ENCODE results near the gene TNRC6B. TPM values are rescaled to one million over a fixed set of nuclear protein-coding genes. Genes with fewer than 3 reads are reported as not detected.

The TNRC6B gene
- total RNA-seq, 1 donor = 26.4 TPM

DNA sequence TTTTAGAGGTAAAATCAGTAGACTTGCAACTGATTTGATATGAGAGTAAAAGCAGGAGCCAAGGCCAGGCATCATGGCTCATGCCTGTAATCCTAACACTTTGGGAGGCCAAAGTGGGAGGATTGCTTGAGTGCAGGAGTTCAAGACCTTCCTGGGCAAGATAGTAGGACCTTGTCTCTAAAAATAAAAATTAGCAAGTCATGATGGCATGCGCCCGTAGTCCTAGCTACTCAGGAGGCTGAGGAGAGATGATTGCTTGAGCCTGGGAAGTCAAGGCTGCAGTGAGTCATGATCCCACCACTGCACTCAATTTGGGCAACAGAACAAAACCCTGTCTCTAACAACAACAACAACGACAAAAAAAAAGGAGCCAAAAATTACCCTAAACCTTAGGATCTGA is 206.2 kb downstream of the TNRC6B start:
- H3K4me2 ChIP-seq (ENCODE audit: insufficient read depth, low read length) = peak overlapping the region; percentile 25
- H3K27me3 ChIP-seq (ENCODE audit: insufficient read depth, low read length) = no peaks in the 10 kb centered on the region
- H3K79me2 ChIP-seq (ENCODE audit: insufficient read depth, low read length) = peaks cover 63% of the 10 kb centered on the region
- DNase-seq (ENCODE audit: insufficient read length, low spot score, missing footprints) = no peak
- H3K36me3 ChIP-seq (ENCODE audit: insufficient read depth, low read length) = no peaks in the 10 kb centered on the region
- H3K4me3 ChIP-seq (ENCODE audit: insufficient read depth, low read length) = no peak overlapping the region
- H3K9me3 ChIP-seq (ENCODE audit: low read depth, low read length) = no peaks in the 10 kb centered on the region
- H3K4me1 ChIP-seq (ENCODE audit: insufficient read depth, low read length) = peaks cover 18% of the 10 kb centered on the region
- H4K20me1 ChIP-seq (ENCODE audit: insufficient read depth, low read length) = peaks cover 5% of the 10 kb centered on the region
- H2AFZ ChIP-seq (ENCODE audit: low read length) = no peak overlapping the region
- no peak for TF ChIP-seq CTCF (IDR thresholded peaks at IDR 0.05; ENCODE audit: extremely low read depth, low read depth, low read length)
- peak overlapping the region; percentile 80 for H3K27ac ChIP-seq (ENCODE audit: low read depth, low read length)

- no peak overlapping the region for H3K4me2 ChIP-seq (ENCODE audit: insufficient read depth, low read length)
- H3K4me3 ChIP-seq (ENCODE audit: insufficient read depth, low read length) = no peak overlapping the region
- peak overlapping the region; percentile 80 for H3K27ac ChIP-seq (ENCODE audit: low read depth, low read length)
- no peaks in the 10 kb centered on the region for H3K36me3 ChIP-seq (ENCODE audit: insufficient read depth, low read length)
- no peak for TF ChIP-seq CTCF (IDR thresholded peaks at IDR 0.05; ENCODE audit: extremely low read depth, low read depth, low read length)
- H2AFZ ChIP-seq (ENCODE audit: low read length) = no peak overlapping the region
- peak; percentile 58 for DNase-seq (ENCODE audit: insufficient read length, low spot score, missing footprints)
- H4K20me1 ChIP-seq (ENCODE audit: insufficient read depth, low read length) = peaks cover 5% of the 10 kb centered on the region
- no peaks in the 10 kb centered on the region for H3K9me3 ChIP-seq (ENCODE audit: low read depth, low read length)
- H3K4me1 ChIP-seq (ENCODE audit: insufficient read depth, low read length) = peaks cover 18% of the 10 kb centered on the region
- no peaks in the 10 kb centered on the region for H3K27me3 ChIP-seq (ENCODE audit: insufficient read depth, low read length)
- H3K79me2 ChIP-seq (ENCODE audit: insufficient read depth, low read length) = peaks cover 54% of the 10 kb centered on the region
Measured at GRCh38 chr22:40385036-40385782, 207.5 kb downstream of the TNRC6B start.

Other genes starting within 250 kb of the TNRC6B start
- gene TMA7B, start 217.5 kb upstream of the TNRC6B start, total RNA-seq = not detected in 2 replicates
- gene FAM83F, start 183.0 kb upstream of the TNRC6B start, total RNA-seq = not detected in 2 replicates
- gene ADSL, start 168.6 kb downstream of the TNRC6B start, total RNA-seq = 120 and 155 TPM in 2 replicates
- 31.2 and 35.5 TPM in 2 replicates for gene SGSM3, start 192.7 kb downstream of the TNRC6B start, total RNA-seq